ENCODE results near the gene TNNT3. TPM values are rescaled to one million over a fixed set of nuclear protein-coding genes. Genes with fewer than 3 reads are reported as not detected.

TNNT3 gene
- total and polyA plus RNA-seq, 2 of the 4 experiments (the other 2 are of a cell fraction), result not detected

DNA sequence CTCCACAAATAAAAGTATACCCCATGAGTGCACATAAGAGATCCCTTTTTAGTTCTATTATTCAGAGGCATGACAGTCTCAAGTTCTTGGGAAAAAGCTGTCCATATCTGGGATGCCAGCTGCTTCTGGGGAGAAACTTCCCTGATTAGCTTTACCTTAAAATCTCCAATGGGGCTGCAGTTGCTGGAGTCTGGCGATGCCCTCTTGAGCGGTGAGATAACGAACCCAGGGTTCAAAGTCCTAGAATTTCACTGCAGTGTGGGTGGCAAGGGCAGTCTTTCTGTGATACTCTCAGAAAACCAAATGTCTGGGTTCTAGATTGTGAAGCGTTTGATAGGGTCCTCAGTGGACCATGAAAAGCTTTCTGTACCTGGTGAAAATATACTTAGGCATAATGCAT is 20.4 kb upstream of the TNNT3 start:
- Histone ChIP-seq H3K27ac (ENCODE audit: insufficient read depth, low read length) (no peak overlapping the region), H3K9me3 (ENCODE audit: control insufficient read depth, insufficient read depth, low read length) (no peaks in the 10 kb centered on the region), H3K4me2 (ENCODE audit: low read depth, low read length) (no peak overlapping the region), H2BK5ac (ENCODE audit: low read depth, low read length, poor library complexity, severe bottlenecking) (no peak overlapping the region), H3K9ac (ENCODE audit: low read depth, low read length) (no peak overlapping the region), H2AK9ac (replicated peaks; ENCODE audit: low read depth, low read length, poor library complexity) (no peak overlapping the region), H3K4me1 (ENCODE audit: control insufficient read depth, insufficient read depth, low read length) (no peaks in the 10 kb centered on the region), H4K91ac (ENCODE audit: insufficient read depth, low read depth, low read length) (no peak overlapping the region), H2AFZ (replicated peaks; ENCODE audit: low read length, poor library complexity) (no peak overlapping the region), H3K18ac (ENCODE audit: low read depth, low read length) (no peak overlapping the region), H3K36me3 (ENCODE audit: control insufficient read depth, insufficient read depth, low read length) (no peaks in the 10 kb centered on the region), H2BK20ac (ENCODE audit: low read depth, low read length) (no peak overlapping the region), H2AK5ac (ENCODE audit: low read depth, low read length) (no peak overlapping the region), H3K9me1 (ENCODE audit: insufficient read depth, low read length) (no peaks in the 10 kb centered on the region), H3K4ac (ENCODE audit: low read depth, low read length) (no peak overlapping the region), H2BK15ac (ENCODE audit: low read depth, low read length) (no peak overlapping the region), H3K79me1 (ENCODE audit: low read depth in 1 of 2, low read length in 2 of 2) (no peaks in the 10 kb centered on the region), H3K23ac (ENCODE audit: low read depth, low read length) (no peak overlapping the region), H3K4me3 (ENCODE audit: insufficient read depth, low read depth, low read length) (no peak overlapping the region), H3K56ac (ENCODE audit: extremely low read depth, insufficient read depth, low read length) (no peak overlapping the region), H4K20me1 (ENCODE audit: insufficient read depth, low read length) (no peaks in the 10 kb centered on the region), H4K5ac (ENCODE audit: low read depth, low read length) (no peak overlapping the region), H3K14ac (replicated peaks; ENCODE audit: low read depth, low read length) (no peak overlapping the region), H2BK120ac (ENCODE audit: low read depth, low read length) (no peak overlapping the region), H4K8ac (ENCODE audit: low read depth in 2 of 2, low read length in 2 of 2) (no peak overlapping the region), H3K27me3 (ENCODE audit: control insufficient read depth, insufficient read depth, low read length) (peaks cover 38% of the 10 kb centered on the region)
- WGBS, 2 experiments (ENCODE audit: extremely low coverage in 2 of 2, insufficient read length in 1 of 2), result 67% methylated on average over 1 of the region's 4 CpGs; no CpG with 5 or more reads in 1 of the 2 experiments
- ChIA-PET POLR2A (ENCODE audit: unreplicated experiment) (no interaction called here), CTCF (no interaction called here)
- dilution Hi-C loops (cut with HindIII; ENCODE audit: low sequenced_read_pairs, unreplicated experiment) (no loop called here), intact Hi-C loops (cut with micrococcal nuclease) (no loop called here), in situ Hi-C loops (cut with MboI; ENCODE audit: low sequenced_read_pairs) (no loop called here)
- BruUV-seq (replicated peaks), result no TSS peak
- TF ChIP-seq RAD21 (IDR thresholded peaks at IDR 0.05; ENCODE audit: low read length), result no peak
- TF ChIP-seq, protein P1, sequence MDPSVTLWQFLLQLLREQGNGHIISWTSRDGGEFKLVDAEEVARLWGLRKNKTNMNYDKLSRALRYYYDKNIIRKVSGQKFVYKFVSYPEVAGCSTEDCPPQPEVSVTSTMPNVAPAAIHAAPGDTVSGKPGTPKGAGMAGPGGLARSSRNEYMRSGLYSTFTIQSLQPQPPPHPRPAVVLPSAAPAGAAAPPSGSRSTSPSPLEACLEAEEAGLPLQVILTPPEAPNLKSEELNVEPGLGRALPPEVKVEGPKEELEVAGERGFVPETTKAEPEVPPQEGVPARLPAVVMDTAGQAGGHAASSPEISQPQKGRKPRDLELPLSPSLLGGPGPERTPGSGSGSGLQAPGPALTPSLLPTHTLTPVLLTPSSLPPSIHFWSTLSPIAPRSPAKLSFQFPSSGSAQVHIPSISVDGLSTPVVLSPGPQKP (IDR thresholded peaks at IDR 0.05; ENCODE audit: borderline replicate concordance, low read depth, low read length), result no peak
- TF ChIP-seq RCOR1 (IDR thresholded peaks at IDR 0.05; ENCODE audit: insufficient replicate concordance, low read length), result no peak
- TF ChIP-seq POLR2A (IDR thresholded peaks at IDR 0.05; ENCODE audit: low read depth, low read length), result no peak
- no peak for ATAC-seq (ENCODE audit: low read depth)
- DNase-seq, result no peak

Data from IMR-90 (cell line).